Measurements from ENCODE around the gene FNIP2. TPM values are rescaled to one million over a fixed set of nuclear protein-coding genes. Genes with fewer than 3 reads are reported as not detected.
"Not testable (repeated sequence)": the region's sequence is repeated elsewhere in the genome, so short reads cannot be mapped to it uniquely, and the experiment has no call there.

Gene FNIP2
- total and polyA plus RNA-seq, 2 donors (not counting 1 experiment from before 2014, with no cell fraction given): 16.9 to 36.8 TPM

GRCh38 chr4:158739600-158739999 is 29.2 kb upstream of the FNIP2 start:
- Histone ChIP-seq H3K4me1 (ENCODE audit: control insufficient read depth, extremely low read depth, insufficient read depth, low read length) (no peaks in the 10 kb centered on the region), H3K27ac (ENCODE audit: insufficient read depth, low read length) (no peak overlapping the region), H3K36me3 (ENCODE audit: control insufficient read depth, insufficient read depth, low read length) (no peaks in the 10 kb centered on the region), H3K79me2 (ENCODE audit: control insufficient read depth, insufficient read depth, low read length) (no peaks in the 10 kb centered on the region), H3K27me3 (ENCODE audit: control insufficient read depth, insufficient read depth, low read length) (no peaks in the 10 kb centered on the region), H3K9me3 (ENCODE audit: control insufficient read depth, insufficient read depth, low read depth, low read length) (no peaks in the 10 kb centered on the region), H3K4me2 (ENCODE audit: extremely low read depth, insufficient read depth, low read length) (no peak overlapping the region), H3K4me3 (replicated peaks in 1 of 4; ENCODE audit: control extremely low read depth in 1 of 4, insufficient read depth in 1 of 4, low read depth in 3 of 4, low read length in 4 of 4) (no peak overlapping the region), H4K20me1 (ENCODE audit: control insufficient read depth, extremely low read depth, insufficient read depth, low read length) (no peaks in the 10 kb centered on the region), H2AFZ (ENCODE audit: low read length) (no peak overlapping the region), H3K9ac (ENCODE audit: insufficient read depth, low read length) (no peak overlapping the region)
- TF ChIP-seq, protein P1, sequence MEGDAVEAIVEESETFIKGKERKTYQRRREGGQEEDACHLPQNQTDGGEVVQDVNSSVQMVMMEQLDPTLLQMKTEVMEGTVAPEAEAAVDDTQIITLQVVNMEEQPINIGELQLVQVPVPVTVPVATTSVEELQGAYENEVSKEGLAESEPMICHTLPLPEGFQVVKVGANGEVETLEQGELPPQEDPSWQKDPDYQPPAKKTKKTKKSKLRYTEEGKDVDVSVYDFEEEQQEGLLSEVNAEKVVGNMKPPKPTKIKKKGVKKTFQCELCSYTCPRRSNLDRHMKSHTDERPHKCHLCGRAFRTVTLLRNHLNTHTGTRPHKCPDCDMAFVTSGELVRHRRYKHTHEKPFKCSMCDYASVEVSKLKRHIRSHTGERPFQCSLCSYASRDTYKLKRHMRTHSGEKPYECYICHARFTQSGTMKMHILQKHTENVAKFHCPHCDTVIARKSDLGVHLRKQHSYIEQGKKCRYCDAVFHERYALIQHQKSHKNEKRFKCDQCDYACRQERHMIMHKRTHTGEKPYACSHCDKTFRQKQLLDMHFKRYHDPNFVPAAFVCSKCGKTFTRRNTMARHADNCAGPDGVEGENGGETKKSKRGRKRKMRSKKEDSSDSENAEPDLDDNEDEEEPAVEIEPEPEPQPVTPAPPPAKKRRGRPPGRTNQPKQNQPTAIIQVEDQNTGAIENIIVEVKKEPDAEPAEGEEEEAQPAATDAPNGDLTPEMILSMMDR (conservative IDR thresholded peaks at IDR 0.05 in 1 of 2, IDR thresholded peaks at IDR 0.05 in 1 of 2; ENCODE audit: low read depth in 1 of 2, low read length in 2 of 2): no peak
- TF ChIP-seq EZH2 (IDR thresholded peaks at IDR 0.05; ENCODE audit: low read length, missing control alignments): no peak
- DNase-seq (ENCODE audit: low read depth in 2 of 2): no peak

DNA sequence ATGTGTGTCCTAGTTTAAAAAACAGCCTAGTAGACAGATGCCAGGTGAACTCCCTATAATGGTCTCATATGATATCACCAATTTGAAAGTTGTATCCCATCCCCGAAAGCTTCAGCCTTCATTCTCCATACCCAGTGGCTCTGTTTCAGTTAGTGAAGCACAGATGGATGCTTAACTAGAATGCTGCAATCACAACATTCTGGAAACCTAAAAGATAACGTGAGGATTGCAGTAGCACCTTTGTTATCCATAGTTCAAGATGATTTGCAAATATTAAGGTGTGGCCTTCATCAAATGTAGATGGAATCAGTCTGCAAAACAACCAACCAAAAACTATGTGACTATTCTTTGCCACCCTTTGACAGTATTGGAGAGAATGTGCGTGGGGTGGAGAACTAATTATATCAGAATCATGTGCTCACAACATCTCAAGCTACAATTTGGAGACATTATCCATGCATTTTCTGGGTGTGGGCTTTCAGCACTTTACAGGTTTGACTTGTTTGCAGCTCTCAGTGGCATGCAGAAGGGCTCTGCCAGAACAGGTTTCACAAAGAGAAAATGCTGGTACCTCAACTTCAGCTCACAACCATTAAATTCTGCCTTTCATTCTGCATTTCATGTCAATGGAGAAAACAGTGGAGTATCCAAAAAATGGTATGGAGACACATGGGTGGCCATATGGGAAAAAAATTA is 27.4 kb upstream of the FNIP2 start:
- H3K36me3 ChIP-seq (ENCODE audit: control insufficient read depth, insufficient read depth, low read length): no peaks in the 10 kb centered on the region
- TF ChIP-seq EZH2 (IDR thresholded peaks at IDR 0.05; ENCODE audit: low read length, missing control alignments): no peak
- TF ChIP-seq, protein P1 (conservative IDR thresholded peaks at IDR 0.05 in 1 of 2, IDR thresholded peaks at IDR 0.05 in 1 of 2; ENCODE audit: low read depth in 1 of 2, low read length in 2 of 2): no peak
- H3K4me1 ChIP-seq (ENCODE audit: control insufficient read depth, extremely low read depth, insufficient read depth, low read length): no peaks in the 10 kb centered on the region
- H3K9me3 ChIP-seq (ENCODE audit: control insufficient read depth, insufficient read depth, low read depth, low read length): no peaks in the 10 kb centered on the region
- no peaks in the 10 kb centered on the region for H4K20me1 ChIP-seq (ENCODE audit: control insufficient read depth, extremely low read depth, insufficient read depth, low read length)
- H3K4me3 ChIP-seq (replicated peaks in 1 of 4; ENCODE audit: control extremely low read depth in 1 of 4, insufficient read depth in 1 of 4, low read depth in 3 of 4, low read length in 4 of 4): no peak overlapping the region
- no peaks in the 10 kb centered on the region for H3K27me3 ChIP-seq (ENCODE audit: control insufficient read depth, insufficient read depth, low read length)
- H3K79me2 ChIP-seq (ENCODE audit: control insufficient read depth, insufficient read depth, low read length): no peaks in the 10 kb centered on the region
- H2AFZ ChIP-seq (ENCODE audit: low read length): no peak overlapping the region
- no peak for DNase-seq (ENCODE audit: low read depth in 2 of 2)
- H3K27ac ChIP-seq (ENCODE audit: insufficient read depth, low read length): no peak overlapping the region
- H3K9ac ChIP-seq (ENCODE audit: insufficient read depth, low read length): no peak overlapping the region
- H3K4me2 ChIP-seq (ENCODE audit: extremely low read depth, insufficient read depth, low read length): no peak overlapping the region

DNA sequence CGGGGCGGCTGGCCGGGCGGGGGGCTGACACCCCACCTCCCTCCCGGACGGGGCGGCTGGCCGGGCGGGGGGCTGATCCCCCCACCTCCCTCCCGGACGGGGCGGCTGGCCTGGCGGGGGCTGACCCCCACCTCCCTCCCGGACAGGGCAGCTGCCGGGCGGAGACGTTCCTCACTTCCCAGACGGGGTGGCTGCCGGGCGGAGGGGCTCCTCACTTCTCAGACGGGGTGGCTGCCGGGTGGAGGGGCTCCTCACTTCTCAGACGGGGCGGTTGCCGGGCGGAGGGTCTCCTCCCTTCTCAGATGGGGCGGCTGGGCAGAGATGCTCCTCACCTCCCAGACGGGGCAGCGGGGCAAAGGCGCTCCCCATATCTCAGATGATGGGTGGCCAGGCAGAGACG is 22.3 kb upstream of the FNIP2 start:
- not testable (repeated sequence) for H3K9me3 ChIP-seq (ENCODE audit: control insufficient read depth, insufficient read depth, low read depth, low read length); H3K36me3 ChIP-seq (ENCODE audit: control insufficient read depth, insufficient read depth, low read length); H3K9ac ChIP-seq (ENCODE audit: insufficient read depth, low read length); H4K20me1 ChIP-seq (ENCODE audit: control insufficient read depth, extremely low read depth, insufficient read depth, low read length); H3K27ac ChIP-seq (ENCODE audit: insufficient read depth, low read length); DNase-seq (ENCODE audit: low read depth in 2 of 2); H3K4me2 ChIP-seq (ENCODE audit: extremely low read depth, insufficient read depth, low read length); H3K4me3 ChIP-seq (replicated peaks in 1 of 4; ENCODE audit: control extremely low read depth in 1 of 4, insufficient read depth in 1 of 4, low read depth in 3 of 4, low read length in 4 of 4); H3K79me2 ChIP-seq (ENCODE audit: control insufficient read depth, insufficient read depth, low read length); H3K27me3 ChIP-seq (ENCODE audit: control insufficient read depth, insufficient read depth, low read length); H3K4me1 ChIP-seq (ENCODE audit: control insufficient read depth, extremely low read depth, insufficient read depth, low read length); H2AFZ ChIP-seq (ENCODE audit: low read length)
